ENCODE data around the gene CRMP1. TPM values are rescaled to one million over a fixed set of nuclear protein-coding genes. Genes with fewer than 3 reads are reported as not detected.

The CRMP1 gene
- polyA plus RNA-seq, 1 donor (not counting 4 experiments of a cell fraction or from before 2014, with no cell fraction given), result 0.03 TPM

- no peak for FAIRE-seq
Observed at GRCh38 chr4:5798946-5799345, 93.9 kb downstream of the CRMP1 start.

GRCh38 chr4:5798462-5798861 lies 94.4 kb downstream of the CRMP1 start:
- H4K20me1 ChIP-seq (ENCODE audit: control insufficient read depth, extremely low read depth, insufficient read depth, low read length), result no peaks in the 10 kb centered on the region
- no peaks in the 10 kb centered on the region for H3K27me3 ChIP-seq (ENCODE audit: control insufficient read depth, extremely low read depth, insufficient read depth, low read length)
- H3K9ac ChIP-seq (ENCODE audit: control insufficient read depth, extremely low read depth, insufficient read depth, low read length), result no peak overlapping the region
- dilution Hi-C loops (cut with MboI; ENCODE audit: extremely low pct_ligation_motif_present, low sequenced_read_pairs), result no loop called here
- no peak overlapping the region for H3K27ac ChIP-seq (ENCODE audit: control insufficient read depth, insufficient read depth, low read length)
- no peak for FAIRE-seq
- DNase-seq (ENCODE audit: low read depth, low spot score), result no peak
- no peaks in the 10 kb centered on the region for H3K79me2 ChIP-seq (ENCODE audit: control insufficient read depth, insufficient read depth, low read length)
- no peaks in the 10 kb centered on the region for H3K9me1 ChIP-seq (ENCODE audit: control insufficient read depth, extremely low read depth, insufficient read depth, low read length)
- no peaks in the 10 kb centered on the region for H3K9me3 ChIP-seq (ENCODE audit: control insufficient read depth, low read depth, low read length)
- H3K4me1 ChIP-seq (ENCODE audit: control insufficient read depth, extremely low read depth, insufficient read depth, low read length), result no peaks in the 10 kb centered on the region
- H3K4me3 ChIP-seq (ENCODE audit: control insufficient read depth in 2 of 3, extremely low read depth in 1 of 3, insufficient read depth in 2 of 3, low read depth in 1 of 3, low read length in 3 of 3), result no peak overlapping the region
- TF ChIP-seq CTCF (optimal IDR thresholded peaks at IDR 0.05 in 1 of 3, IDR thresholded peaks at IDR 0.05 in 1 of 3, conservative IDR thresholded peaks at IDR 0.05 in 1 of 3; ENCODE audit: extremely low read depth in 1 of 3, insufficient read depth in 2 of 3, low read length in 3 of 3) (no peak), EZH2 (IDR thresholded peaks at IDR 0.05; ENCODE audit: low read length) (no peak)
- H3K36me3 ChIP-seq (ENCODE audit: control insufficient read depth in 2 of 2, extremely low read depth in 1 of 2, insufficient read depth in 2 of 2, low read length in 2 of 2), result peaks cover 21 to 47% of the 10 kb centered on the region in 2 experiments
- no peak overlapping the region for H2AFZ ChIP-seq (ENCODE audit: control insufficient read depth, low read length)
- H3K4me2 ChIP-seq (ENCODE audit: control insufficient read depth, extremely low read depth, insufficient read depth, low read depth, low read length), result no peak overlapping the region

More at GRCh38 chr4:5798946-5799345, 93.9 kb downstream of the CRMP1 start:
- Histone ChIP-seq H3K4me1 (ENCODE audit: control insufficient read depth, extremely low read depth, insufficient read depth, low read length) (no peaks in the 10 kb centered on the region), H3K27ac (ENCODE audit: control insufficient read depth, insufficient read depth, low read length) (no peak overlapping the region), H3K27me3 (ENCODE audit: control insufficient read depth, extremely low read depth, insufficient read depth, low read length) (no peaks in the 10 kb centered on the region), H3K79me2 (ENCODE audit: control insufficient read depth, insufficient read depth, low read length) (no peaks in the 10 kb centered on the region), H3K9ac (ENCODE audit: control insufficient read depth, extremely low read depth, insufficient read depth, low read length) (no peak overlapping the region), H3K36me3 (ENCODE audit: control insufficient read depth in 2 of 2, extremely low read depth in 1 of 2, insufficient read depth in 2 of 2, low read length in 2 of 2) (peaks cover 21 to 49% of the 10 kb centered on the region in 2 experiments), H3K9me1 (ENCODE audit: control insufficient read depth, extremely low read depth, insufficient read depth, low read length) (no peaks in the 10 kb centered on the region), H4K20me1 (ENCODE audit: control insufficient read depth, extremely low read depth, insufficient read depth, low read length) (no peaks in the 10 kb centered on the region), H2AFZ (ENCODE audit: control insufficient read depth, low read length) (no peak overlapping the region), H3K9me3 (ENCODE audit: control insufficient read depth, low read depth, low read length) (no peaks in the 10 kb centered on the region), H3K4me2 (ENCODE audit: control insufficient read depth, extremely low read depth, insufficient read depth, low read depth, low read length) (no peak overlapping the region), H3K4me3 (ENCODE audit: control insufficient read depth in 2 of 3, extremely low read depth in 1 of 3, insufficient read depth in 2 of 3, low read depth in 1 of 3, low read length in 3 of 3) (no peak overlapping the region)
- no peak for DNase-seq (ENCODE audit: low read depth, low spot score)
- dilution Hi-C loops (cut with MboI; ENCODE audit: extremely low pct_ligation_motif_present, low sequenced_read_pairs), result no loop called here
- no peak for TF ChIP-seq CTCF (optimal IDR thresholded peaks at IDR 0.05 in 1 of 3, IDR thresholded peaks at IDR 0.05 in 1 of 3, conservative IDR thresholded peaks at IDR 0.05 in 1 of 3; ENCODE audit: extremely low read depth in 1 of 3, insufficient read depth in 2 of 3, low read length in 3 of 3)
- no peak for TF ChIP-seq EZH2 (IDR thresholded peaks at IDR 0.05; ENCODE audit: low read length)

Measured in keratinocyte (primary cell).